Calu3 (cell line): ENCODE measurements around the gene CCDC107. TPM values are rescaled to one million over a fixed set of nuclear protein-coding genes. Genes with fewer than 3 reads are reported as not detected.

Experiments used
- BruUV-seq: library from RNA; stranded (reverse); fragments of 400-500 nt; replicated peaks from 2 replicates; lab custom pipeline; 2021; lab: Mats Ljungman, UMichigan
- CTCF ChIA-PET: fragments of 300-600 bp; sonication (Branson Sonifier 250); formaldehyde crosslinking; loops from one replicate; lab custom pipeline; 2022; ENCODE audit warnings: antibody characterized with exemption; lab: Charles Lee
- DNase-seq: peaks from one replicate; pipeline ENCODE4 v3.0.0; 2022
- H3K27ac Mint-ChIP-seq: one replicate; pipeline ENCODE4 v1.8.0; 2022; ENCODE audit warnings: mixed read lengths; ENCODE audit not compliant: unreplicated experiment
- H3K27me3 Mint-ChIP-seq: one replicate; pipeline ENCODE4 v1.8.0; 2022; ENCODE audit warnings: mixed read lengths; ENCODE audit not compliant: unreplicated experiment
- H3K36me3 Mint-ChIP-seq: one replicate; pipeline ENCODE4 v1.8.0; 2022; ENCODE audit warnings: mild to moderate bottlenecking, moderate library complexity, mixed read lengths; ENCODE audit not compliant: insufficient read depth, unreplicated experiment
- H3K4me1 Mint-ChIP-seq: one replicate; pipeline ENCODE4 v1.8.0; 2022; ENCODE audit warnings: mild to moderate bottlenecking, low read depth, mixed read lengths; ENCODE audit not compliant: unreplicated experiment
- H3K4me3 Mint-ChIP-seq: one replicate; pipeline ENCODE4 v1.8.0; 2022; ENCODE audit warnings: mild to moderate bottlenecking, low read depth, moderate library complexity, mixed read lengths; ENCODE audit not compliant: unreplicated experiment
- H3K9me3 Mint-ChIP-seq: one replicate; pipeline ENCODE4 v1.8.0; 2022; ENCODE audit warnings: low read depth, mixed read lengths; ENCODE audit not compliant: unreplicated experiment
- intact Hi-C: fragments of 100-400 bp; cut with micrococcal nuclease; formaldehyde crosslinking; loops from one replicate; pipeline ENCODE4 v1.10.0; 2022; ENCODE audit not compliant: unreplicated experiment
- total RNA-seq: library from RNA; stranded (reverse); gene quantifications from 2 replicates; pipeline ENCODE4 v1.2.3, GENCODE V29; 2022
- TF ChIP-seq, protein P1 (sequence below): fragments of 200-600 bp; IDR thresholded peaks from one replicate; pipeline ENCODE4 v1.8.0; 2022; ENCODE audit warnings: antibody characterized with exemption; ENCODE audit not compliant: unreplicated experiment

CCDC107 gene
- total RNA-seq, 1 experiment from 2014 or later: 7.9 TPM

DNA sequence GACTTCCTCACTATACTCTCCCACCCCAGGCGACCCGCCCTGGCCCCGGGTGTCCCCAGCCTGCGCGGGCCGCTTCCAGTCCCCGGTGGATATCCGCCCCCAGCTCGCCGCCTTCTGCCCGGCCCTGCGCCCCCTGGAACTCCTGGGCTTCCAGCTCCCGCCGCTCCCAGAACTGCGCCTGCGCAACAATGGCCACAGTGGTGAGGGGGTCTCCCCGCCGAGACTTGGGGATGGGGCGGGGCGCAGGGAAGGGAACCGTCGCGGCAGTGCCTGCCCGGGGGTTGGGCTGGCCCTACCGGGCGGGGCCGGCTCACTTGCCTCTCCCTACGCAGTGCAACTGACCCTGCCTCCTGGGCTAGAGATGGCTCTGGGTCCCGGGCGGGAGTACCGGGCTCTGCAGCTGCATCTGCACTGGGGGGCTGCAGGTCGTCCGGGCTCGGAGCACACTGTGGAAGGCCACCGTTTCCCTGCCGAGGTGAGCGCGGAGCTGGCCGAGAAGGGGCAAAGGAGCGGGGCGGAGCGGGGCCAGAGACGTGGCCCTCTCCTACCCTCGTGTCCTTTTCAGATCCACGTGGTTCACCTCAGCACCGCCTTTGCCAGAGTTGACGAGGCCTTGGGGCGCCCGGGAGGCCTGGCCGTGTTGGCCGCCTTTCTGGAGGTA lies 17.8 kb downstream of the CCDC107 start:
- H3K27me3 Mint-ChIP-seq: no peaks in the 10 kb centered on the region
- CTCF ChIA-PET: no interaction called here
- TF ChIP-seq, protein P1, sequence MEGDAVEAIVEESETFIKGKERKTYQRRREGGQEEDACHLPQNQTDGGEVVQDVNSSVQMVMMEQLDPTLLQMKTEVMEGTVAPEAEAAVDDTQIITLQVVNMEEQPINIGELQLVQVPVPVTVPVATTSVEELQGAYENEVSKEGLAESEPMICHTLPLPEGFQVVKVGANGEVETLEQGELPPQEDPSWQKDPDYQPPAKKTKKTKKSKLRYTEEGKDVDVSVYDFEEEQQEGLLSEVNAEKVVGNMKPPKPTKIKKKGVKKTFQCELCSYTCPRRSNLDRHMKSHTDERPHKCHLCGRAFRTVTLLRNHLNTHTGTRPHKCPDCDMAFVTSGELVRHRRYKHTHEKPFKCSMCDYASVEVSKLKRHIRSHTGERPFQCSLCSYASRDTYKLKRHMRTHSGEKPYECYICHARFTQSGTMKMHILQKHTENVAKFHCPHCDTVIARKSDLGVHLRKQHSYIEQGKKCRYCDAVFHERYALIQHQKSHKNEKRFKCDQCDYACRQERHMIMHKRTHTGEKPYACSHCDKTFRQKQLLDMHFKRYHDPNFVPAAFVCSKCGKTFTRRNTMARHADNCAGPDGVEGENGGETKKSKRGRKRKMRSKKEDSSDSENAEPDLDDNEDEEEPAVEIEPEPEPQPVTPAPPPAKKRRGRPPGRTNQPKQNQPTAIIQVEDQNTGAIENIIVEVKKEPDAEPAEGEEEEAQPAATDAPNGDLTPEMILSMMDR: no peak
- peaks cover 23% of the 10 kb centered on the region for H3K4me1 Mint-ChIP-seq
- peaks cover 5% of the 10 kb centered on the region for H3K36me3 Mint-ChIP-seq
- no peak for DNase-seq
- no TSS peak for BruUV-seq
- H3K27ac Mint-ChIP-seq: no peak overlapping the region
- no peaks in the 10 kb centered on the region for H3K9me3 Mint-ChIP-seq
- intact Hi-C loops: no loop called here
- H3K4me3 Mint-ChIP-seq: no peak overlapping the region

DNA sequence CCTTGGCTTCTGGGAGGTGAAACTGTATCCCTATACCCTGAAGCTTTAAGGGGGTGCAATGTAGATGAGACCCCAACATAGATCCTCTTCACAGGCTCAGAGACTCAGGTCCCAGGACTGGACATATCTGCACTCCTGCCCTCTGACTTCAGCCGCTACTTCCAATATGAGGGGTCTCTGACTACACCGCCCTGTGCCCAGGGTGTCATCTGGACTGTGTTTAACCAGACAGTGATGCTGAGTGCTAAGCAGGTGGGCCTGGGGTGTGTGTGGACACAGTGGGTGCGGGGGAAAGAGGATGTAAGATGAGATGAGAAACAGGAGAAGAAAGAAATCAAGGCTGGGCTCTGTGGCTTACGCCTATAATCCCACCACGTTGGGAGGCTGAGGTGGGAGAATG lies 21.0 kb downstream of the CCDC107 start:
- Mint-ChIP-seq H3K4me3 (no peak overlapping the region), H3K27me3 (no peaks in the 10 kb centered on the region), H3K4me1 (peaks cover 12% of the 10 kb centered on the region), H3K9me3 (no peaks in the 10 kb centered on the region), H3K36me3 (peaks cover 11% of the 10 kb centered on the region), H3K27ac (no peak overlapping the region)
- CTCF ChIA-PET: no interaction called here
- BruUV-seq: no TSS peak
- TF ChIP-seq, protein P1: no peak
- DNase-seq: no peak
- intact Hi-C loops: no loop called here

DNA sequence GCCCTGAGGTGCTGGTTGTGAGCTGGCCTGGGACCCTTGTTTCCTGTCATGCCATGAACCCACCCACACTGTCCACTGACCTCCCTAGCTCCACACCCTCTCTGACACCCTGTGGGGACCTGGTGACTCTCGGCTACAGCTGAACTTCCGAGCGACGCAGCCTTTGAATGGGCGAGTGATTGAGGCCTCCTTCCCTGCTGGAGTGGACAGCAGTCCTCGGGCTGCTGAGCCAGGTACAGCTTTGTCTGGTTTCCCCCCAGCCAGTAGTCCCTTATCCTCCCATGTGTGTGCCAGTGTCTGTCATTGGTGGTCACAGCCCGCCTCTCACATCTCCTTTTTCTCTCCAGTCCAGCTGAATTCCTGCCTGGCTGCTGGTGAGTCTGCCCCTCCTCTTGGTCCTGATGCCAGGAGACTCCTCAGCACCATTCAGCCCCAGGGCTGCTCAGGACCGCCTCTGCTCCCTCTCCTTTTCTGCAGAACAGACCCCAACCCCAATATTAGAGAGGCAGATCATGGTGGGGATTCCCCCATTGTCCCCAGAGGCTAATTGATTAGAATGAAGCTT lies 21.8 kb downstream of the CCDC107 start:
- no peaks in the 10 kb centered on the region for H3K9me3 Mint-ChIP-seq
- no peak overlapping the region for H3K27ac Mint-ChIP-seq
- CTCF ChIA-PET: interaction anchor here (1.1 kb wide), 1 partner anchor 17 kb away, joined by 4 read pairs; no protein-coding TSS in a partner anchor
- no peak for DNase-seq
- no peaks in the 10 kb centered on the region for H3K27me3 Mint-ChIP-seq
- H3K4me1 Mint-ChIP-seq: peaks cover 8% of the 10 kb centered on the region
- H3K4me3 Mint-ChIP-seq: no peak overlapping the region
- TF ChIP-seq, protein P1: no peak
- intact Hi-C loops: no loop called here
- BruUV-seq: no TSS peak
- H3K36me3 Mint-ChIP-seq: peaks cover 18% of the 10 kb centered on the region

DNA sequence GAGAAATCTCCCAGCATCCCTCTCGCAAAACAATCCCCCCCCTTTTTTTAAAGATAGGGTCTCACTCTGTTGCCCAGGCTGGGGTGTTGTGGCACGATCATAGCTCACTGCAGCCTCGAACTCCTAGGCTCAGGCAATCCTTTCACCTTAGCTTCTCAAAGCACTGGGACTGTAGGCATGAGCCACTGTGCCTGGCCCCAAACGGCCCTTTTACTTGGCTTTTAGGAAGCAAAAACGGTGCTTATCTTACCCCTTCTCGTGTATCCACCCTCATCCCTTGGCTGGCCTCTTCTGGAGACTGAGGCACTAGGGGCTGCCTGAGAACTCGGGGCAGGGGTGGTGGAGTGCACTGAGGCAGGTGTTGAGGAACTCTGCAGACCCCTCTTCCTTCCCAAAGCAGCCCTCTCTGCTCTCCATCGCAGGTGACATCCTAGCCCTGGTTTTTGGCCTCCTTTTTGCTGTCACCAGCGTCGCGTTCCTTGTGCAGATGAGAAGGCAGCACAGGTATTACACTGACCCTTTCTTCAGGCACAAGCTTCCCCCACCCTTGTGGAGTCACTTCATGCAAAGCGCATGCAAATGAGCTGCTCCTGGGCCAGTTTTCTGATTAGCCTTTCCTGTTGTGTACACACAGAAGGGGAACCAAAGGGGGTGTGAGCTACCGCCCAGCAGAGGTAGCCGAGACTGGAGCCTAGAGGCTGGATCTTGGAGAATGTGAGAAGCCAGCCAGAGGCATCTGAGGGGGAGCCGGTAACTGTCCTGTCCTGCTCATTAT lies 22.4 kb downstream of the CCDC107 start:
- BruUV-seq: no TSS peak
- intact Hi-C loops: no loop called here
- Mint-ChIP-seq H3K36me3 (peaks cover 22% of the 10 kb centered on the region), H3K27me3 (no peaks in the 10 kb centered on the region), H3K4me1 (peaks cover 8% of the 10 kb centered on the region), H3K9me3 (no peaks in the 10 kb centered on the region), H3K27ac (no peak overlapping the region), H3K4me3 (no peak overlapping the region)
- DNase-seq: no peak
- TF ChIP-seq, protein P1: no peak
- CTCF ChIA-PET: interaction anchor here (1.1 kb wide), 1 partner anchor 16 kb away, joined by 4 read pairs; no protein-coding TSS in a partner anchor
